Parathyroid adenoma (tissue), 2 donors: Measurements from ENCODE around the gene CHD9.
"Not testable (repeated sequence)": the region's sequence is repeated elsewhere in the genome, so short reads cannot be mapped to it uniquely, and the experiment has no call there.

Experiments
- H2AFZ ChIP-seq: fragments of 300-600 bp; sonication (generic); one replicate; pipeline ENCODE4 v1.7.0; 2017; ENCODE audit warnings: antibody characterized with exemption, mild to moderate bottlenecking
- H3K27ac ChIP-seq: fragments of 300-600 bp; sonication (generic); one replicate; pipeline ENCODE4 v1.7.0; 2017
- H3K27me3 ChIP-seq: fragments of 300-600 bp; sonication (generic); one replicate; pipeline ENCODE4 v1.7.0; 2017; ENCODE audit warnings: low read length; ENCODE audit not compliant: control insufficient read depth, insufficient read depth
- H3K36me3 ChIP-seq: fragments of 300-600 bp; sonication (generic); one replicate; pipeline ENCODE4 v1.7.0; 2017; ENCODE audit warnings: low read length; ENCODE audit not compliant: control insufficient read depth, insufficient read depth
- H3K4me1 ChIP-seq: fragments of 300-600 bp; sonication (generic); one replicate; pipeline ENCODE4 v1.7.0; 2017; ENCODE audit warnings: control low read depth
- H3K4me2 ChIP-seq: fragments of 300-600 bp; sonication (generic); one replicate; pipeline ENCODE4 v1.7.0; 2017; ENCODE audit warnings: low read length
- H3K4me3 ChIP-seq: fragments of 300-600 bp; sonication (generic); one replicate; pipeline ENCODE4 v1.7.0; 2017; ENCODE audit warnings: low read depth, low read length
- H3K79me2 ChIP-seq: fragments of 300-600 bp; sonication (generic); one replicate; pipeline ENCODE4 v1.7.0; 2017; ENCODE audit warnings: control low read depth
- H3K9ac ChIP-seq: fragments of 300-600 bp; sonication (generic); one replicate; pipeline ENCODE4 v1.7.0; 2017; ENCODE audit warnings: mild to moderate bottlenecking
- H3K9me3 ChIP-seq: fragments of 300-600 bp; sonication (generic); one replicate; pipeline ENCODE4 v1.7.0; 2017; ENCODE audit warnings: low read length; ENCODE audit not compliant: control insufficient read depth
- TF ChIP-seq, protein P1 (sequence below): fragments of 300-600 bp; sonication (generic); IDR thresholded peaks from one replicate; pipeline ENCODE4 v1.7.0; 2017; ENCODE audit warnings: antibody characterized with exemption, mild to moderate bottlenecking
- donor health status: primary hyperparathyroidism.

CHD9 gene

DNA sequence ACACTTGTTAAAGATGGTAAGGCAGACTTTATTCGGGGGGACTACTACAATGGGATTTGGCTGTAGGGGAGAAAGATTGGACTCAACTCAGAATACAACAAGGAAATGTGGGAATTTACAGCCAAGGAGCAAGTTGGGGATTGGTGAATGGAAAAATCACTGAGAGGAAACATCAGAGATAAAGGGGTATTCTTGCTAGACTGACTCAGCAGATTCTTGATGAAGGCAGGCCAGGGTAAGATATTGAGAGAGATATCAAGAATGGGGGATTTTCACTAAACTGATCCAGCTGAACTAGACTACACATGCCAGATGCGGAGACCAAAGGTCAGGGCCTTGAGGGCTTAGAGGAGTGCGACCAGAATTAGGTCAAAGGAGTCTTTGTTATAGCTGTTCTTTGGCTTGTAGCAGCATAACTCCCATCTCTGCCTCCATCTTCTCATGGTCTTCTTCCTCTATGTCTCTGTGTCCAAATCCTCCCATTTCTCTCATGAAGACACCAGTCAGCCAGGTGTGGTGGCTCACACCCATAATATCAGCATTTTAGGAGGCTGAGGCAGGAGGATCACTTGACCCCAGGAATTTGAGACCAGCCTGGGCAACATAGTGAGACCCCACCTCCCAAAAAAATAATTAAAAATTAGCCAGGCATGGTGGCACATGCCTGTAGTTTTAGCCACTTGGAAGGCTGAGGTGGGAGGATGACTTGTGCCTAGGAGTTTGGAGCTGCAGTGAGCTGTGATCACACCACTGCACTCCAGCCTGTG is 19.4 kb upstream of the CHD9 start:
- Histone ChIP-seq H3K4me2 (no peak overlapping the region), H3K27me3 (no peaks in the 10 kb centered on the region), H3K9me3 (no peaks in the 10 kb centered on the region), H3K9ac (no peak overlapping the region), H3K27ac (no peak overlapping the region), H3K36me3 (no peaks in the 10 kb centered on the region), H2AFZ (no peak overlapping the region), H3K4me3 (no peak overlapping the region), H3K4me1 (no peaks in the 10 kb centered on the region), H3K79me2 (no peaks in the 10 kb centered on the region)
- TF ChIP-seq, protein P1, sequence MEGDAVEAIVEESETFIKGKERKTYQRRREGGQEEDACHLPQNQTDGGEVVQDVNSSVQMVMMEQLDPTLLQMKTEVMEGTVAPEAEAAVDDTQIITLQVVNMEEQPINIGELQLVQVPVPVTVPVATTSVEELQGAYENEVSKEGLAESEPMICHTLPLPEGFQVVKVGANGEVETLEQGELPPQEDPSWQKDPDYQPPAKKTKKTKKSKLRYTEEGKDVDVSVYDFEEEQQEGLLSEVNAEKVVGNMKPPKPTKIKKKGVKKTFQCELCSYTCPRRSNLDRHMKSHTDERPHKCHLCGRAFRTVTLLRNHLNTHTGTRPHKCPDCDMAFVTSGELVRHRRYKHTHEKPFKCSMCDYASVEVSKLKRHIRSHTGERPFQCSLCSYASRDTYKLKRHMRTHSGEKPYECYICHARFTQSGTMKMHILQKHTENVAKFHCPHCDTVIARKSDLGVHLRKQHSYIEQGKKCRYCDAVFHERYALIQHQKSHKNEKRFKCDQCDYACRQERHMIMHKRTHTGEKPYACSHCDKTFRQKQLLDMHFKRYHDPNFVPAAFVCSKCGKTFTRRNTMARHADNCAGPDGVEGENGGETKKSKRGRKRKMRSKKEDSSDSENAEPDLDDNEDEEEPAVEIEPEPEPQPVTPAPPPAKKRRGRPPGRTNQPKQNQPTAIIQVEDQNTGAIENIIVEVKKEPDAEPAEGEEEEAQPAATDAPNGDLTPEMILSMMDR = no peak

DNA sequence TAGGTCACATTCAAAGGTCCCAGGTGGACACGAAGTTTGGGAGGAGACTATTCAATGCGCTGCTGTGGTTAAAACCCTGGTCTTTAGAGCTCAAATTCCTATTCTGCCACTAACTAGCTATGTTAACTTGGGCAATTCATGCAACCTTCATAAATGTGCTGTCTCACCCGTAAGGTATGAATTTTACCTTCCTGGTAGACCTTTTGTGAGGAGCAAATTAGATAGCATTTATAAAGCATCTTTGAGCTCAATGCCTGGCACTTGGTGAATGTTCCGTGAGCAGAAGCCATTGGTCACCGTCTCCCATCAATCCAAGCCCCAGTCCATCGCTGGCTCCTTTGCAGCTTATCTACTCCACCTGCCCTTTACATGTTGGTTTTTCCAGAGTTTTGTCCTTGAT is 18.7 kb upstream of the CHD9 start:
- Histone ChIP-seq H3K79me2 (no peaks in the 10 kb centered on the region), H3K4me1 (no peaks in the 10 kb centered on the region), H3K27ac (no peak overlapping the region), H2AFZ (no peak overlapping the region), H3K27me3 (no peaks in the 10 kb centered on the region), H3K36me3 (no peaks in the 10 kb centered on the region), H3K9me3 (no peaks in the 10 kb centered on the region), H3K4me2 (no peak overlapping the region), H3K4me3 (no peak overlapping the region), H3K9ac (no peak overlapping the region)
- TF ChIP-seq, protein P1 = no peak

DNA sequence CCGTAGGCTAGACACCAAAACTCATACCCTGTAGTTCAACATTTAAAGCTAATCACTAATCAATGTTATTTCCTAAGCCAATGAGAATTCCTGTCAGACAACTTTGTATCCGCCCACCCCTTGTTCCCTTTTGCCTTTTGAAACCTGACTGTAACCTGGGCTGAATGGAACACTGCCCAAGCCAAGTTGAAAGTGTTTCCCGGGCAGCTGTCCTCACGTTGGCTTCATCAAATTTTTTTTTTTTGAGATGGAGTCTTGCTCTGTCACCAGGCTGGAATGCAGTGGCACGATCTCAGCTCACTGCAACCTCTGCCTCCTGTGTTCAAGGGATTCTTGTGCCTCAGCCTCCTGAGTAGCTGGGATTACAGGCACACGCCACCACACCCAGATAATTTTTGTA is 18.1 kb upstream of the CHD9 start:
- H3K4me3 ChIP-seq, H2AFZ ChIP-seq, H3K36me3 ChIP-seq, H3K4me2 ChIP-seq, H3K4me1 ChIP-seq, H3K9me3 ChIP-seq, H3K27ac ChIP-seq, H3K79me2 ChIP-seq, H3K27me3 ChIP-seq, H3K9ac ChIP-seq: not testable (repeated sequence)

DNA sequence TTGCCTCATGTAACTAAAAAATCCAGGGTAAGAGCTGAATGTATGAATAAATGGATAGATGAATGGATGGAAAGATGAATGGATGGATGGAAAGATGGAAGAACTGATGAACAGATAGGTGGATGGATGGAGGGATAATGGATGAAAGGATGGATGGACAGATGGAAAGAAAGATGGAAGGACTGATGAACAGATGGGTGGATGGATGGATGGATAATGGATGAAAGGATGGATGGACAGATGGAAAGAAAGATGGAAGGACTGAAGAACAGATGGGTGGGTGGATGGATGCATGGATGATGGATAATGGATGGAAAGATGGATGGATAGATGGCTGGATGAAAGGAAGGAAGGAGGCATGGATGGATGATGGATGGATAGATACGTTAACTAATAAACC is 14.0 kb upstream of the CHD9 start:
- H3K4me1 ChIP-seq = peaks cover 15% of the 10 kb centered on the region
- H2AFZ ChIP-seq = peak overlapping the region; percentile 61
- H3K79me2 ChIP-seq = no peaks in the 10 kb centered on the region
- H3K9ac ChIP-seq = no peak overlapping the region
- no peak overlapping the region for H3K27ac ChIP-seq
- H3K4me3 ChIP-seq = no peak overlapping the region
- TF ChIP-seq, protein P1 = no peak
- H3K4me2 ChIP-seq = no peak overlapping the region
- no peaks in the 10 kb centered on the region for H3K36me3 ChIP-seq
- no peaks in the 10 kb centered on the region for H3K9me3 ChIP-seq
- H3K27me3 ChIP-seq = no peaks in the 10 kb centered on the region

DNA sequence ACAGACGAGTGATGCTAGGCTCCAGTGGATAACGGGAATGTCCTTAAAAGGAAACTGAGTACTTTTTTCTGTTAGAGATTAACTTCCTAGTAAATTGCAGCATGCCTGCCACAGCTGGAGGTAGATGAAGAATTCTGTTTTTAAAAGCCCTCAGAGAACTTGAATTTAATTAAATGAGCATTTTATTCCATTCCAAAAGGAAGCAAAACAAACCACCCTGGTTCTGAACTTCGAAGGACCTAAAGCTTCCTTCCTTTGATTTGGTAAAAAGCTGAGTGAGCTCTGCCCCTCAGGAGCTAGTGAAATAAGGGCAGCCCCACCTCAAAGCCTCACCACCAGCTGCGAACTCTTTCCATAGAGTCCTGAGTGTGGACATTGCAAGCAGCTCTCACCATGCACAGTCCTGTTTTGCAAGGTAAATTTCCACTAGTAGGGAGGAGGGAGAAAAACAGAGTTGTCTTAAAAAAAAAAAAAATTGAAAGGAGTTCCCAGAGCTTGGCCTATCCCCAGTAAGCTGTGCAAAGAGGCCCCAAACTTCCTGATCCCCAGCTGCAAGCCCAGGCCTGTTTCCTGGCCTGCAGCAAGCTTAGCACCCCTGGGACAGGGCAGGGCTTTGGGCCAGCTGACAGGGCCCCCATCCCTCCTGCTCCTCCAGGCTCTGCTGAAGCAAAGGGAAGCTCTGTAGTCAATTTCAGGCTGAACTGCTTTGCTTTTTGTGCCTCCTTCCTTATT is 13.3 kb upstream of the CHD9 start:
- H3K9ac ChIP-seq = no peak overlapping the region
- TF ChIP-seq, protein P1 = no peak
- H3K27me3 ChIP-seq = no peaks in the 10 kb centered on the region
- H3K36me3 ChIP-seq = no peaks in the 10 kb centered on the region
- H3K27ac ChIP-seq = no peak overlapping the region
- no peak overlapping the region for H3K4me3 ChIP-seq
- no peaks in the 10 kb centered on the region for H3K79me2 ChIP-seq
- peak overlapping the region; percentile 61 for H2AFZ ChIP-seq
- H3K4me2 ChIP-seq = no peak overlapping the region
- H3K4me1 ChIP-seq = peaks cover 15% of the 10 kb centered on the region
- no peaks in the 10 kb centered on the region for H3K9me3 ChIP-seq
